IMR-90 (cell line): ENCODE results near the gene HS6ST2. TPM values are rescaled to one million over a fixed set of nuclear protein-coding genes. Genes with fewer than 3 reads are reported as not detected.

Experiments used
- ATAC-seq: fragments of 200-7000 bp; cut with Tn5 transposase; 2 replicates; pipeline ENCODE4 v1.9.1; 2020; ENCODE audit warnings: low read depth, mild to moderate bottlenecking, moderate library complexity
- BruUV-seq: library from RNA; stranded (reverse); fragments of 400-500 nt; replicated peaks from 2 replicates; lab custom pipeline; 2021; lab: Mats Ljungman, UMichigan
- CTCF ChIA-PET: fragments of 300-600 bp; formaldehyde crosslinking; extraction: SDS; loops from one replicate; lab custom pipeline; 2021; ENCODE audit warnings: antibody characterized with exemption; lab: Yijun Ruan, JAX
- POLR2A ChIA-PET: fragments of 300-600 bp; sonication (Branson Sonifier 250); formaldehyde crosslinking; loops from one replicate; lab custom pipeline; 2022; ENCODE audit warnings: antibody characterized with exemption; ENCODE audit not compliant: unreplicated experiment; lab: Charles Lee
- DNase-seq: peaks from one replicate; pipeline ENCODE4 v3.0.0; 2013
- H2AFZ ChIP-seq: replicated peaks from 2 replicates; pipeline ENCODE3; 2013; ENCODE audit warnings: low read length, mild to moderate bottlenecking; ENCODE audit not compliant: poor library complexity
- H2AK5ac ChIP-seq: 2 replicates; pipeline ENCODE4 v1.6.1; 2013; ENCODE audit warnings: low read depth, low read length, inconsistent platforms
- H2AK9ac ChIP-seq: replicated peaks from 2 replicates; pipeline ENCODE3; 2013; ENCODE audit warnings: mild to moderate bottlenecking, low read depth, low read length, moderate library complexity; ENCODE audit not compliant: poor library complexity
- H2BK120ac ChIP-seq: 2 replicates; pipeline ENCODE4 v1.6.1; 2013; ENCODE audit warnings: low read depth, low read length, inconsistent platforms
- H2BK15ac ChIP-seq: 3 replicates; pipeline ENCODE4 v1.6.1; 2013; ENCODE audit warnings: low read depth, low read length, inconsistent platforms
- H2BK20ac ChIP-seq: 2 replicates; pipeline ENCODE4 v1.6.1; 2013; ENCODE audit warnings: low read depth, mild to moderate bottlenecking, inconsistent platforms, low read length, moderate library complexity
- H2BK5ac ChIP-seq: 2 replicates; pipeline ENCODE4 v1.6.1; 2013; ENCODE audit warnings: mild to moderate bottlenecking, low read depth, low read length, inconsistent platforms; ENCODE audit not compliant: poor library complexity, severe bottlenecking
- H3K14ac ChIP-seq: replicated peaks from 2 replicates; pipeline ENCODE4 v1.6.1; 2013; ENCODE audit warnings: low read depth, low read length, inconsistent platforms
- H3K18ac ChIP-seq: 2 replicates; pipeline ENCODE4 v1.6.1; 2013; ENCODE audit warnings: low read depth, low read length, control low read depth
- H3K23ac ChIP-seq: 2 replicates; pipeline ENCODE4 v1.6.1; 2013; ENCODE audit warnings: low read depth, low read length, inconsistent platforms
- H3K27ac ChIP-seq: 2 replicates; pipeline ENCODE4 v1.5.1; 2013; ENCODE audit warnings: mild to moderate bottlenecking, control low read depth, low read length; ENCODE audit not compliant: insufficient read depth
- H3K27me3 ChIP-seq: 2 replicates; pipeline ENCODE4 v1.6.1; 2013; ENCODE audit warnings: low read length; ENCODE audit not compliant: control insufficient read depth, insufficient read depth
- H3K36me3 ChIP-seq: 2 replicates; pipeline ENCODE4 v1.6.1; 2013; ENCODE audit warnings: low read length, mixed read lengths; ENCODE audit not compliant: control insufficient read depth, insufficient read depth
- H3K4ac ChIP-seq: 2 replicates; pipeline ENCODE4 v1.6.1; 2013; ENCODE audit warnings: low read depth, low read length, inconsistent platforms
- H3K4me1 ChIP-seq: 2 replicates; pipeline ENCODE4 v1.6.1; 2013; ENCODE audit warnings: low read length, mixed read lengths; ENCODE audit not compliant: control insufficient read depth, insufficient read depth
- H3K4me2 ChIP-seq: 2 replicates; pipeline ENCODE4 v1.6.1; 2013; ENCODE audit warnings: low read depth, mild to moderate bottlenecking, control low read depth, low read length, moderate library complexity
- H3K4me3 ChIP-seq: 2 replicates; pipeline ENCODE4 v1.5.1; 2013; ENCODE audit warnings: low read depth, mild to moderate bottlenecking, control low read depth, low read length, moderate library complexity; ENCODE audit not compliant: insufficient read depth
- H3K56ac ChIP-seq: 2 replicates; pipeline ENCODE4 v1.6.1; 2013; ENCODE audit warnings: low read length, inconsistent platforms; ENCODE audit not compliant: insufficient read depth; ENCODE audit errors: extremely low read depth
- H3K79me1 ChIP-seq, 2 experiments: 2 replicates each; pipeline ENCODE4 v1.6.1; 2013; ENCODE audit warnings: low read length in 2 of 2, inconsistent platforms in 1 of 2, low read depth in 1 of 2
- H3K9ac ChIP-seq: 2 replicates; pipeline ENCODE4 v1.6.1; 2013; ENCODE audit warnings: low read depth, low read length, control low read depth
- H3K9me1 ChIP-seq: 2 replicates; pipeline ENCODE4 v1.6.1; 2013; ENCODE audit warnings: low read length, inconsistent platforms; ENCODE audit not compliant: insufficient read depth
- H3K9me3 ChIP-seq: 2 replicates; pipeline ENCODE4 v1.6.1; 2013; ENCODE audit warnings: low read length; ENCODE audit not compliant: control insufficient read depth, insufficient read depth
- H4K20me1 ChIP-seq: 2 replicates; pipeline ENCODE4 v1.6.1; 2013; ENCODE audit warnings: low read length, inconsistent platforms; ENCODE audit not compliant: insufficient read depth
- H4K5ac ChIP-seq: 2 replicates; pipeline ENCODE4 v1.6.1; 2013; ENCODE audit warnings: mild to moderate bottlenecking, low read depth, low read length, control low read depth
- H4K8ac ChIP-seq, 2 experiments: 2 replicates each; pipeline ENCODE4 v1.6.1; 2013; ENCODE audit warnings: low read depth in 2 of 2, low read length in 2 of 2, control low read depth in 1 of 2, inconsistent platforms in 1 of 2
- H4K91ac ChIP-seq: 2 replicates; pipeline ENCODE4 v1.6.1; 2013; ENCODE audit warnings: low read depth, low read length, inconsistent platforms; ENCODE audit not compliant: insufficient read depth
- CTCF ChIP-seq: conservative IDR thresholded peaks from 2 replicates; pipeline ENCODE4 v1.5.1; 2012; ENCODE audit warnings: mild to moderate bottlenecking, low read depth, low read length, improper control_type of control experiment
- FOS ChIP-seq: fragments of 150-350 bp; IDR thresholded peaks from 2 replicates; pipeline ENCODE4 v1.6.1; 2016; ENCODE audit warnings: low read depth, low read length
- MAFK ChIP-seq: IDR thresholded peaks from 2 replicates; pipeline ENCODE4 v1.6.1; 2012; ENCODE audit warnings: low read depth, low read length, improper control_type of control experiment
- MAZ ChIP-seq: IDR thresholded peaks from 2 replicates; pipeline ENCODE4 v1.6.1; 2012; ENCODE audit warnings: low read depth, mild to moderate bottlenecking, low read length, improper control_type of control experiment, moderate library complexity, borderline replicate concordance
- RAD21 ChIP-seq: IDR thresholded peaks from 2 replicates; pipeline ENCODE4 v1.6.1; 2012; ENCODE audit warnings: low read length, improper control_type of control experiment
- WGBS, 2 experiments: methylation state at CpG; one replicate each; pipeline versions ENCODE4 v1.1.5 to v1.1.7; 2013; ENCODE audit warnings: missing lambda C conversion rate in 2 of 2; ENCODE audit not compliant: insufficient read length in 1 of 2; ENCODE audit errors: extremely low coverage in 2 of 2; 5-methylcytosine and 5-hydroxymethylcytosine counted together
- dilution Hi-C: fragments of 300-500 bp; cut with HindIII; formaldehyde crosslinking; loops from one replicate; pipeline ENCODE4 v1.14.3; 2018; ENCODE audit warnings: low sequenced_read_pairs; ENCODE audit not compliant: unreplicated experiment
- in situ Hi-C: fragments of 300-500 bp; cut with MboI; formaldehyde crosslinking; loops from 3 replicates; pipeline ENCODE4 v1.14.3; 2019; ENCODE audit warnings: low sequenced_read_pairs, inconsistent platforms, mixed read lengths
- intact Hi-C: fragments of 100-400 bp; cut with micrococcal nuclease; formaldehyde crosslinking; loops from 2 replicates; pipeline ENCODE4 v1.10.0; 2022
- polyA plus RNA-seq, 3 experiments: library from polyadenylated mRNA; depleted of rRNA; stranded (reverse); fragments of >200 nt; gene quantifications; 2 replicates each; pipeline ENCODE4 v1.2.3, GENCODE V29; 2012; ENCODE audit warnings: low replicate concordance in 1 of 3
- total RNA-seq: library from RNA; depleted of rRNA; stranded (reverse); fragments of >200 nt; gene quantifications from 2 replicates; pipeline ENCODE4 v1.2.3, GENCODE V29; 2012

Gene HS6ST2
- total and polyA plus RNA-seq, 2 of the 4 experiments (the other 2 are of a cell fraction) = not detected

- no peak overlapping the region for H3K4ac ChIP-seq
- H2AFZ ChIP-seq = no peak overlapping the region
- no peaks in the 10 kb centered on the region for H3K9me1 ChIP-seq
- no peaks in the 10 kb centered on the region for H3K36me3 ChIP-seq
- intact Hi-C loops = no loop called here
- no peak overlapping the region for H2BK15ac ChIP-seq
- no peak overlapping the region for H2BK5ac ChIP-seq
- ChIA-PET POLR2A (no interaction called here), CTCF (no interaction called here)
- H3K4me3 ChIP-seq = no peak overlapping the region
- no TSS peak for BruUV-seq
- WGBS, 2 experiments = 50% methylated on average over 5 of the region's 9 CpGs; no CpG with 5 or more reads in 1 of the 2 experiments
- H2AK9ac ChIP-seq = no peak overlapping the region
- H3K23ac ChIP-seq = no peak overlapping the region
- H3K14ac ChIP-seq = no peak overlapping the region
- H3K9ac ChIP-seq = no peak overlapping the region
- no peaks in the 10 kb centered on the region for H3K4me1 ChIP-seq
- peak; percentile 58 for TF ChIP-seq MAFK
- no peak for TF ChIP-seq MAZ
- no peak for TF ChIP-seq CTCF
- no peak for TF ChIP-seq RAD21
- TF ChIP-seq FOS = no peak
- ATAC-seq (no peak), DNase-seq (no peak)
- dilution Hi-C loops = no loop called here
- no peak overlapping the region for H4K91ac ChIP-seq
- no peaks in the 10 kb centered on the region for H3K79me1 ChIP-seq
- H3K9me3 ChIP-seq = no peaks in the 10 kb centered on the region
- H4K8ac ChIP-seq = no peak overlapping the region
- H3K4me2 ChIP-seq = no peak overlapping the region
- no peaks in the 10 kb centered on the region for H3K27me3 ChIP-seq
- H3K18ac ChIP-seq = no peak overlapping the region
- no peak overlapping the region for H4K5ac ChIP-seq
- H2AK5ac ChIP-seq = no peak overlapping the region
- no peak overlapping the region for H3K56ac ChIP-seq
- H2BK20ac ChIP-seq = no peak overlapping the region
- no peaks in the 10 kb centered on the region for H4K20me1 ChIP-seq
- no peak overlapping the region for H3K27ac ChIP-seq
- no peak overlapping the region for H2BK120ac ChIP-seq
- in situ Hi-C loops = no loop called here
These were observed 150.9 kb downstream of the HS6ST2 start for GRCh38 chrX:132807411-132808030.
